Measurements from ENCODE around the gene RBM38. TPM values are rescaled to one million over a fixed set of nuclear protein-coding genes. Genes with fewer than 3 reads are reported as not detected.

Gene RBM38
- total and polyA plus RNA-seq, 9 of the 15 experiments (the other 6 are each of a cell fraction or from before 2014, with no cell fraction given), result 0.28 to 82.4 (median 33.2) TPM

GRCh38 chr20:57379263-57379647 is 11.9 kb upstream of the RBM38 start:
- no TSS peak for BruUV-seq (replicated peaks)
- no peaks in the 10 kb centered on the region; the same call in 2 of the 3 replicates for H3K79me2 ChIP-seq (ENCODE audit: control insufficient read depth, insufficient read depth, low read length)
- WGBS (ENCODE audit: insufficient coverage, low coverage, missing lambda C conversion rate), result 62% methylated on average over 5 of the region's 5 CpGs
- intact Hi-C loops (cut with micrococcal nuclease) (no loop called here), in situ Hi-C loops (cut with MboI) (loop anchor here (25.0 kb wide), 1 partner anchor 833 kb away; no protein-coding TSS in a partner anchor)
- H2AFZ ChIP-seq (ENCODE audit: low read depth, low read length), result no peak overlapping the region
- ChIA-PET CTCF (ENCODE audit: low intra/inter-chr PET ratio) (interaction anchor here (4.3 kb wide), 1 partner anchor 115 kb away, joined by 77 read pairs; no protein-coding TSS in a partner anchor), POLR2A (interaction anchor here (0.5 to 1.9 kb wide), 6 partner anchors 11 to 175 kb away, joined by 3 to 9 read pairs (median 4); partner anchors contain the start of gene RAE1)
- H3K4me2 ChIP-seq (ENCODE audit: insufficient read depth, low read length), result no peak overlapping the region
- no peak for TF ChIP-seq ETS1 (conservative IDR thresholded peaks at IDR 0.05; ENCODE audit: control insufficient read depth, low read depth, low read length)
- TF ChIP-seq ZNF239 (CRISPR knock-in tag; IDR thresholded peaks at IDR 0.05), result peak; percentile 82
- H3K9me3 ChIP-seq (replicated peaks; ENCODE audit: control insufficient read depth, insufficient read depth, low read depth, low read length), result no peaks in the 10 kb centered on the region
- H3K27ac ChIP-seq (ENCODE audit: extremely low read depth, low read depth, low read length), result no peak overlapping the region
- H3K9me1 ChIP-seq (ENCODE audit: control insufficient read depth, insufficient read depth, low read length), result no peaks in the 10 kb centered on the region
- H4K20me1 ChIP-seq (replicated peaks; ENCODE audit: control insufficient read depth, insufficient read depth, low read length), result peaks cover 9% of the 10 kb centered on the region; the same call in 1 of the 2 replicates
- FAIRE-seq (no peak), ATAC-seq (no peak), DNase-seq (ENCODE audit: extremely low read depth in 1 of 4, low spot score in 3 of 4) (no peak)
- peaks cover 0 to 6% of the 10 kb centered on the region in 2 experiments; a peak in 2 of 5 replicates for H3K4me1 ChIP-seq (replicated peaks in 1 of 2; ENCODE audit: control insufficient read depth in 2 of 2, insufficient read depth in 2 of 2, low read length in 2 of 2)
- H3K4me3 ChIP-seq, result no peak overlapping the region
- no peak overlapping the region for H3K9ac ChIP-seq (ENCODE audit: insufficient read depth in 1 of 2, low read depth in 2 of 2, low read length in 2 of 2)
- no peaks in the 10 kb centered on the region for H3K27me3 ChIP-seq (ENCODE audit: control insufficient read depth in 2 of 2, insufficient read depth in 2 of 2, low read length in 2 of 2)
- peaks cover 57% of the 10 kb centered on the region for H3K36me3 ChIP-seq (ENCODE audit: control insufficient read depth, insufficient read depth, low read length)
